NCI-H510A treated with DMSO at 0.1 percent for 48 hours (cell line): ENCODE results near the gene FOXK1.

ENCODE experiments used
- DNase-seq: peaks from one replicate; lab custom pipeline; 2025; lab: John Stamatoyannopoulos, UW

Gene FOXK1

GRCh38 chr7:4819560-4820404 is 137.7 kb downstream of the FOXK1 start:
- no peak for DNase-seq

DNA sequence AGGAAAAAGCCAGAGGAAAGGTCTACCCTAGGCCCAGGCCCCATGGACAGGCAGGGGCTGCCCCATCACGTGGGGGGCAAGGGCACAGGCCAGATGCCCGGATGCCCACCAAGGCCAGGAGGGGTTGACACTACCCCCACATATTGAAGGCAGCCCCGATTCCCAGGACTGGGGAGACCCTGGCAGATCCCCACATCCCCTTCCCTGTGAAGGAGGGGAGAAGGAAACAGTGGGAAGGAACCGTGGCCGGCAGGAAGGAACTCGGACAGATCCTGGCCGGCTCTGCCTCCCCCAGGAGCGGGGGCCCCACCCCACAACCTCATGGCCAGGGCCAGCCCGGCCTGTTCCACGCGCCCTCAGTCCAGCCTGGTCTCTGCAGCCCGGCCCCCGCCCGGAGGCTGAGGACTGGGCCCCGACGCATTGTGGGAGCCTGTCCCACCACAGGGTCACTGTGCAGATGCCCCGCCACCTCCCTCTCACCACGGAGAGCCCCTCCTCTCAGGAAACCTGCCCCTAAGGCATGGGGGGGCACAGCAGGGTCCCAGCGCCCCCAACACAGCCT is 138.4 kb downstream of the FOXK1 start:
- DNase-seq: no peak
